Measurements from ENCODE around the gene CACNA1B. TPM values are rescaled to one million over a fixed set of nuclear protein-coding genes. Genes with fewer than 3 reads are reported as not detected.

Gene CACNA1B
- total and polyA plus RNA-seq, 9 of the 15 experiments (the other 6 are each of a cell fraction or from before 2014, with no cell fraction given): 0.01 to 0.04 TPM; not detected in 7

GRCh38 chr9:137851516-137852267 lies 25.9 kb upstream of the CACNA1B start:
- H3K9me3 ChIP-seq (replicated peaks; ENCODE audit: control insufficient read depth, insufficient read depth, low read depth, low read length): no peaks in the 10 kb centered on the region; the same call in 1 of the 2 replicates
- ChIA-PET POLR2A (no interaction called here), CTCF (ENCODE audit: low intra/inter-chr PET ratio) (no interaction called here)
- H3K4me2 ChIP-seq (ENCODE audit: insufficient read depth, low read length): no peak overlapping the region
- no peaks in the 10 kb centered on the region for H3K4me1 ChIP-seq (replicated peaks in 1 of 2; ENCODE audit: control insufficient read depth in 2 of 2, insufficient read depth in 2 of 2, low read length in 2 of 2)
- WGBS (ENCODE audit: insufficient coverage, low coverage, missing lambda C conversion rate): 0% methylated on average over 5 of the region's 5 CpGs
- BruUV-seq (replicated peaks): no TSS peak
- no peak overlapping the region for H2AFZ ChIP-seq (ENCODE audit: low read depth, low read length)
- intact Hi-C loops (cut with micrococcal nuclease): no loop called here
- H3K36me3 ChIP-seq (ENCODE audit: control insufficient read depth, insufficient read depth, low read length): no peaks in the 10 kb centered on the region
- ATAC-seq (no peak), DNase-seq (ENCODE audit: extremely low read depth in 1 of 4, low spot score in 3 of 4) (no peak), FAIRE-seq (no peak)
- no peak overlapping the region for H3K9ac ChIP-seq (ENCODE audit: insufficient read depth in 1 of 2, low read depth in 2 of 2, low read length in 2 of 2)
- H3K4me3 ChIP-seq: no peak overlapping the region
- no peak overlapping the region for H3K27ac ChIP-seq (ENCODE audit: extremely low read depth, low read depth, low read length)
- peaks cover 3 to 5% of the 10 kb centered on the region in 2 experiments; a peak in 1 of 5 replicates for H3K27me3 ChIP-seq (ENCODE audit: control insufficient read depth in 2 of 2, insufficient read depth in 2 of 2, low read length in 2 of 2)
- no peaks in the 10 kb centered on the region for H4K20me1 ChIP-seq (replicated peaks; ENCODE audit: control insufficient read depth, insufficient read depth, low read length)
- in situ Hi-C loops (cut with MboI): no loop called here
- H3K9me1 ChIP-seq (ENCODE audit: control insufficient read depth, insufficient read depth, low read length): no peaks in the 10 kb centered on the region
- H3K79me2 ChIP-seq (ENCODE audit: control insufficient read depth, insufficient read depth, low read length): no peaks in the 10 kb centered on the region
- no peak for TF ChIP-seq ZNF146 (CRISPR knock-in tag; IDR thresholded peaks at IDR 0.05; ENCODE audit: unreplicated experiment)
- no peak for TF ChIP-seq TBP (optimal IDR thresholded peaks at IDR 0.05; ENCODE audit: low read depth, low read length)
- TF ChIP-seq MAFG (tag; conservative IDR thresholded peaks at IDR 0.05): no peak
- no peak for TF ChIP-seq KAT8 (IDR thresholded peaks at IDR 0.05; ENCODE audit: low read depth)
- TF ChIP-seq SPI1 (IDR thresholded peaks at IDR 0.05; ENCODE audit: borderline replicate concordance, low read depth, low read length): no peak
- TF ChIP-seq ILF3 (IDR thresholded peaks at IDR 0.05; ENCODE audit: borderline replicate concordance): no peak
- TF ChIP-seq, protein P1, sequence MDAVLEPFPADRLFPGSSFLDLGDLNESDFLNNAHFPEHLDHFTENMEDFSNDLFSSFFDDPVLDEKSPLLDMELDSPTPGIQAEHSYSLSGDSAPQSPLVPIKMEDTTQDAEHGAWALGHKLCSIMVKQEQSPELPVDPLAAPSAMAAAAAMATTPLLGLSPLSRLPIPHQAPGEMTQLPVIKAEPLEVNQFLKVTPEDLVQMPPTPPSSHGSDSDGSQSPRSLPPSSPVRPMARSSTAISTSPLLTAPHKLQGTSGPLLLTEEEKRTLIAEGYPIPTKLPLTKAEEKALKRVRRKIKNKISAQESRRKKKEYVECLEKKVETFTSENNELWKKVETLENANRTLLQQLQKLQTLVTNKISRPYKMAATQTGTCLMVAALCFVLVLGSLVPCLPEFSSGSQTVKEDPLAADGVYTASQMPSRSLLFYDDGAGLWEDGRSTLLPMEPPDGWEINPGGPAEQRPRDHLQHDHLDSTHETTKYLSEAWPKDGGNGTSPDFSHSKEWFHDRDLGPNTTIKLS (IDR thresholded peaks at IDR 0.05; ENCODE audit: borderline replicate concordance, low read depth): no peak
- TF ChIP-seq NEUROD1 (IDR thresholded peaks at IDR 0.05; ENCODE audit: borderline replicate concordance, low read depth, low read length, partially characterized antibody): no peak
- no peak for TF ChIP-seq CREB1 (IDR thresholded peaks at IDR 0.05)
- no peak for TF ChIP-seq CREB1 (CRISPR knock-in tag; IDR thresholded peaks at IDR 0.05)
- no peak for TF ChIP-seq WHSC1 (IDR thresholded peaks at IDR 0.05; ENCODE audit: low read length)
- no peak for TF ChIP-seq SIRT6 (IDR thresholded peaks at IDR 0.05; ENCODE audit: low read depth, low read length)
- TF ChIP-seq CEBPB (tag; IDR thresholded peaks at IDR 0.05): no peak
- no peak for TF ChIP-seq MCM2 (IDR thresholded peaks at IDR 0.05; ENCODE audit: low read depth)
